Fibroblast of lung (primary cell): Measurements from ENCODE around the gene MXI1. TPM values are rescaled to one million over a fixed set of nuclear protein-coding genes. Genes with fewer than 3 reads are reported as not detected.

Experiments
- DNase-seq, 2 donors: peaks; one replicate each; pipeline versions ENCODE4 v3.0.0 to v3.0.0-alpha.2; 2010; ENCODE audit warnings: low read depth in 2 of 2
- H2AFZ ChIP-seq: 2 replicates; pipeline ENCODE4 v1.5.1; 2012; ENCODE audit warnings: low read length, control low read depth, inconsistent platforms
- H3K27ac ChIP-seq: 2 replicates; pipeline ENCODE4 v1.5.1; 2011; ENCODE audit warnings: low read length, control low read depth; ENCODE audit not compliant: insufficient read depth
- H3K27me3 ChIP-seq: 2 replicates; pipeline ENCODE4 v1.5.1; 2011; ENCODE audit warnings: mild to moderate bottlenecking, low read length; ENCODE audit not compliant: control insufficient read depth, insufficient read depth
- H3K36me3 ChIP-seq: 2 replicates; pipeline ENCODE4 v1.5.1; 2011; ENCODE audit warnings: low read length; ENCODE audit not compliant: control insufficient read depth, insufficient read depth
- H3K4me1 ChIP-seq: 2 replicates; pipeline ENCODE4 v1.5.1; 2011; ENCODE audit warnings: low read length; ENCODE audit not compliant: control insufficient read depth, insufficient read depth; ENCODE audit errors: extremely low read depth
- H3K4me2 ChIP-seq: 2 replicates; pipeline ENCODE4 v1.5.1; 2011; ENCODE audit warnings: low read length, control low read depth; ENCODE audit not compliant: insufficient read depth; ENCODE audit errors: extremely low read depth
- H3K4me3 ChIP-seq, 4 experiments: fragments of 200-600 bp in 1 of 4; sonication (generic) in 1 of 4; replicated peaks in 1 of 4; 2 replicates each; pipeline ENCODE4 v1.5.1; 2011 to 2016; ENCODE audit warnings: low read length in 4 of 4, low read depth in 3 of 4, mild to moderate bottlenecking in 3 of 4, control low read depth in 2 of 4, inconsistent platforms in 1 of 4, mixed read lengths in 1 of 4; ENCODE audit not compliant: insufficient read depth in 1 of 4; ENCODE audit errors: control extremely low read depth in 1 of 4
- H3K79me2 ChIP-seq: 2 replicates; pipeline ENCODE4 v1.5.1; 2012; ENCODE audit warnings: mild to moderate bottlenecking, low read length, inconsistent platforms; ENCODE audit not compliant: control insufficient read depth, insufficient read depth
- H3K9ac ChIP-seq: 2 replicates; pipeline ENCODE4 v1.5.1; 2011; ENCODE audit warnings: mild to moderate bottlenecking, low read length, control low read depth; ENCODE audit not compliant: insufficient read depth
- H3K9me3 ChIP-seq: 2 replicates; pipeline ENCODE4 v1.5.1; 2012; ENCODE audit warnings: low read depth, low read length; ENCODE audit not compliant: control insufficient read depth, insufficient read depth
- H4K20me1 ChIP-seq: 2 replicates; pipeline ENCODE4 v1.5.1; 2011; ENCODE audit warnings: low read length; ENCODE audit not compliant: control insufficient read depth, insufficient read depth; ENCODE audit errors: extremely low read depth
- EZH2 ChIP-seq: IDR thresholded peaks from 2 replicates; pipeline ENCODE4 v1.5.1; 2012; ENCODE audit warnings: low read length, control low read depth, mild to moderate bottlenecking; ENCODE audit errors: missing control alignments
- polyA plus RNA-seq, 2 donors: library from polyadenylated mRNA; depleted of rRNA in 1 of 2; stranded (reverse) in 1 of 2; unstranded in 1 of 2; fragments of >200 nt; gene quantifications; 2 replicates each; pipeline ENCODE4 v1.2.1, GENCODE V29; 2011 to 2012; ENCODE audit warnings: missing spikeins in 1 of 2
- total RNA-seq: library from RNA; depleted of rRNA; stranded (reverse); fragments of >200 nt; gene quantifications from 2 replicates; pipeline ENCODE4 v1.2.1, GENCODE V29; 2014
- TF ChIP-seq, protein P1 (sequence below), 2 donors: IDR thresholded peaks in 1 of 2; conservative IDR thresholded peaks in 1 of 2; 1 replicate in 1 of 2; 2 replicates in 1 of 2; pipeline ENCODE4 v1.5.1; 2011 to 2012; ENCODE audit warnings: low read length in 2 of 2, control low read depth in 1 of 2, inconsistent platforms in 1 of 2, low read depth in 1 of 2, mild to moderate bottlenecking in 1 of 2

MXI1 gene
- total and polyA plus RNA-seq, 2 donors (not counting 1 experiment from before 2014, with no cell fraction given): 18.7 to 40.1 TPM

DNA sequence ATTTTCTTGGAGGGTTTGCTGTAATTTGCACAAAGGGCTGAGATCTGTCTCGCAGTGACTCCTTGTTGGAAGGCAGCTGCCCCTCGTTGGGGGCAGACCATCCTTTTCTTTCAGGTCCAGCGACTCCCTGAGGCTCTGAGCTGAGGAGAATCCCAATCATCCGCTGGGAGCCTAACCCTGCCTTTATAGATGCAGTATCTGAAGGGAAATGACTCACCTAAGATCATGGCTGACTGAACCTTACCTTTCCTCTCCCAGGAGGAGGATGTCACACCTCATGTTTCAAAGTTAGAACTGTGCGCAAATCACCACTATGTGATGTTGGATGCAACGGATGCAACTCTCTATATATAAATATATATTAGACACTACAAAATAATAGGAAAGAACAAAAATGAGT lies 36.4 kb upstream of the MXI1 start:
- H3K4me3 ChIP-seq: no peak overlapping the region
- TF ChIP-seq, protein P1, sequence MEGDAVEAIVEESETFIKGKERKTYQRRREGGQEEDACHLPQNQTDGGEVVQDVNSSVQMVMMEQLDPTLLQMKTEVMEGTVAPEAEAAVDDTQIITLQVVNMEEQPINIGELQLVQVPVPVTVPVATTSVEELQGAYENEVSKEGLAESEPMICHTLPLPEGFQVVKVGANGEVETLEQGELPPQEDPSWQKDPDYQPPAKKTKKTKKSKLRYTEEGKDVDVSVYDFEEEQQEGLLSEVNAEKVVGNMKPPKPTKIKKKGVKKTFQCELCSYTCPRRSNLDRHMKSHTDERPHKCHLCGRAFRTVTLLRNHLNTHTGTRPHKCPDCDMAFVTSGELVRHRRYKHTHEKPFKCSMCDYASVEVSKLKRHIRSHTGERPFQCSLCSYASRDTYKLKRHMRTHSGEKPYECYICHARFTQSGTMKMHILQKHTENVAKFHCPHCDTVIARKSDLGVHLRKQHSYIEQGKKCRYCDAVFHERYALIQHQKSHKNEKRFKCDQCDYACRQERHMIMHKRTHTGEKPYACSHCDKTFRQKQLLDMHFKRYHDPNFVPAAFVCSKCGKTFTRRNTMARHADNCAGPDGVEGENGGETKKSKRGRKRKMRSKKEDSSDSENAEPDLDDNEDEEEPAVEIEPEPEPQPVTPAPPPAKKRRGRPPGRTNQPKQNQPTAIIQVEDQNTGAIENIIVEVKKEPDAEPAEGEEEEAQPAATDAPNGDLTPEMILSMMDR (conservative IDR thresholded peaks at IDR 0.05 in 1 of 2, IDR thresholded peaks at IDR 0.05 in 1 of 2; ENCODE audit: low read depth in 1 of 2, low read length in 2 of 2): no peak
- no peak for TF ChIP-seq EZH2

DNA sequence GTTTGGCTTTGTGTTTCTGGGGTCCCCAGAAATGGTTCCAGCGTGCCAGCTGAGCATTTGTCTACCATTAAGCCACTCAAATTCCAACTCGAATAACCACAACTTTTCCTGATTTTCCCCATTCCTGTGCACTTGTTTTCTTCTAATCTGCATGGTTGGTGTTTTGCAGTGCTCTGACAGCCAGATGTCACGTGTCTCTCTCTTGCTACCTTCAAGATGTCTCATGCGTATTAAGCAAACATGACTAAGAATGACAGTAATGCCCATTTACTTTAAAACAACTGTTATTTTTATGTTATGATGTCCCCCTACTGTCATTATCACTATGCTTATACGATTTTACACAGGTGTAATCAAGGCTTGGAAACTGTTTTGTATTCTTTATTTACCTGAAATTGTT lies 35.2 kb upstream of the MXI1 start:
- Histone ChIP-seq H3K36me3 (no peaks in the 10 kb centered on the region), H4K20me1 (no peaks in the 10 kb centered on the region), H3K4me1 (no peaks in the 10 kb centered on the region), H3K27me3 (peaks cover 25% of the 10 kb centered on the region), H3K4me3 (no peak overlapping the region), H3K27ac (no peak overlapping the region), H2AFZ (no peak overlapping the region), H3K79me2 (no peaks in the 10 kb centered on the region), H3K9ac (no peak overlapping the region), H3K4me2 (no peak overlapping the region), H3K9me3 (no peaks in the 10 kb centered on the region)
- TF ChIP-seq, protein P1 (conservative IDR thresholded peaks at IDR 0.05 in 1 of 2, IDR thresholded peaks at IDR 0.05 in 1 of 2; ENCODE audit: low read depth in 1 of 2, low read length in 2 of 2): no peak
- no peak for TF ChIP-seq EZH2
- no peak for DNase-seq

More for the DNA sequence above, 36.4 kb upstream of the MXI1 start:
- no peaks in the 10 kb centered on the region for H3K36me3 ChIP-seq
- no peak overlapping the region for H3K9ac ChIP-seq
- H3K4me1 ChIP-seq: no peaks in the 10 kb centered on the region
- no peak overlapping the region for H3K4me2 ChIP-seq
- no peaks in the 10 kb centered on the region for H3K79me2 ChIP-seq
- no peaks in the 10 kb centered on the region for H4K20me1 ChIP-seq
- H3K9me3 ChIP-seq: no peaks in the 10 kb centered on the region
- no peak overlapping the region for H3K27ac ChIP-seq
- no peak for DNase-seq
- peaks cover 28% of the 10 kb centered on the region for H3K27me3 ChIP-seq
- H2AFZ ChIP-seq: no peak overlapping the region

DNA sequence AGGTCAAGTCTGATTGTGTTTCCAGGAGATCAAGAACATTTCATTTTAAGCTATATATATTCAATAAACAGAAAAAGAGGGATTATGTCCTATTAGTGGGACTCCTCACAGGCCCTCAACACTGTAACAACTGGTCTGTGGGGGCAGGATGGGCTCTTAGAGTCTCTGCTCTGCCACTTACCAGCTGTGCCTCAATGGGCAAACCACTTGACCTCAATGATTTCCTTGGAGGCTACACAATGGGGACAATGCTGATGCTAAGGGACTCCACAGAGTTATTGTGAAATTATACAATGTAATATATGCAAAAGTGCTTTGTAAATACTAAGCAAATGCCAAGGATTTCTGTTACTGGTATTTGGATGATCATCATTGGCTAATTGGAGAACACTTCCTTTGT lies 33.2 kb upstream of the MXI1 start:
- Histone ChIP-seq H3K4me2 (no peak overlapping the region), H3K27me3 (peaks cover 11% of the 10 kb centered on the region), H3K9ac (no peak overlapping the region), H3K4me1 (no peaks in the 10 kb centered on the region), H2AFZ (no peak overlapping the region), H3K9me3 (no peaks in the 10 kb centered on the region), H3K79me2 (no peaks in the 10 kb centered on the region), H3K27ac (no peak overlapping the region), H3K4me3 (no peak overlapping the region), H3K36me3 (no peaks in the 10 kb centered on the region), H4K20me1 (no peaks in the 10 kb centered on the region)
- no peak for TF ChIP-seq EZH2
- TF ChIP-seq, protein P1 (conservative IDR thresholded peaks at IDR 0.05 in 1 of 2, IDR thresholded peaks at IDR 0.05 in 1 of 2; ENCODE audit: low read depth in 1 of 2, low read length in 2 of 2): no peak
- no peak for DNase-seq
